Panc1 (cell line): ENCODE measurements around the gene BPGM.

ENCODE experiments used
- POLR2AphosphoS5 ChIP-seq: IDR thresholded peaks from 2 replicates; pipeline ENCODE4 v1.6.1; 2012; ENCODE audit warnings: mild to moderate bottlenecking, low read depth, low read length, moderate library complexity
- SIN3A ChIP-seq: IDR thresholded peaks from 2 replicates; pipeline ENCODE4 v1.6.1; 2012; ENCODE audit warnings: low read depth, mild to moderate bottlenecking, low read length, moderate library complexity, borderline replicate concordance; ENCODE audit not compliant: insufficient read depth
- TF ChIP-seq, protein P1 (sequence below): fragments of 450-650 bp; IDR thresholded peaks from 2 replicates; pipeline ENCODE4 v1.5.1; 2017; ENCODE audit warnings: mild to moderate bottlenecking
- TF ChIP-seq, protein P2 (sequence below), 2 experiments: IDR thresholded peaks; 2 replicates each; pipeline ENCODE4 v1.6.1; 2011 to 2012; ENCODE audit warnings: low read depth in 2 of 2, control low read depth in 1 of 2, low read length in 1 of 2, mild to moderate bottlenecking in 1 of 2, moderate library complexity in 1 of 2; ENCODE audit not compliant: insufficient read depth in 1 of 2

DNA sequence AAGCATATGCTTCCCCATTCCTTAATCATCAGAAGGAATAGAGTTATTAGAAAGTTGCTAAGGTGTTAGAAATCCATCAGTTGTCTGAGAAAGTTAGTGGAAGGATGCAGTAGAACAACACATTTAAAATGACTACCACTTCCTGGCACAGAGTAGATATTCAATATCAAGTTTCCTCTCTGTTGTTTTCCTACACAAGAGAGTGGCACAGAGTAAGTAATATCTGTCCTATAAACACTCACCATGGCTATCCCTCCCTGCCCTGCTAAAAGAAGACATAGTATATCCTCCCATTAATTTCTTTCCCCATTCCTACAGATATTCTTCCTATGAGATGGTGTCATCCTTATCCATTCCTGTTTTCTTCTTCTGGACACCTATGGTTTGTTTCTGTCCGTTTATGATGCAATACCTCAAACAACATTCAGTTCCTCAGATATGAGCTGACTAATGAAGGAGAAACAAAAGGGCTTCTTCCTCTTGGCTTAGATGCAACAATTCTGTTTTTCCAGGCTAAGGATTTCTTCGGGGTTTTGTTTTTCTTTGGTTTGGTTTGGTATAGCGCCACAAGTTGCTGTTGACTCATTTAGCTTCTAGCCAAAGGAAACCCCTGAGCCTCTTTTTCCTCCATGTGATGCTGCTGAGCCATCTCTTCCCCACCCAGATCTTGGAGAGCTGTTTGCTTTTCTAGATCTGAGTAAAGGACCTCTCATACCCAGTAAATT is 32.9 kb upstream of the BPGM start:
- TF ChIP-seq POLR2AphosphoS5 (no peak), SIN3A (no peak)
- TF ChIP-seq, protein P1, sequence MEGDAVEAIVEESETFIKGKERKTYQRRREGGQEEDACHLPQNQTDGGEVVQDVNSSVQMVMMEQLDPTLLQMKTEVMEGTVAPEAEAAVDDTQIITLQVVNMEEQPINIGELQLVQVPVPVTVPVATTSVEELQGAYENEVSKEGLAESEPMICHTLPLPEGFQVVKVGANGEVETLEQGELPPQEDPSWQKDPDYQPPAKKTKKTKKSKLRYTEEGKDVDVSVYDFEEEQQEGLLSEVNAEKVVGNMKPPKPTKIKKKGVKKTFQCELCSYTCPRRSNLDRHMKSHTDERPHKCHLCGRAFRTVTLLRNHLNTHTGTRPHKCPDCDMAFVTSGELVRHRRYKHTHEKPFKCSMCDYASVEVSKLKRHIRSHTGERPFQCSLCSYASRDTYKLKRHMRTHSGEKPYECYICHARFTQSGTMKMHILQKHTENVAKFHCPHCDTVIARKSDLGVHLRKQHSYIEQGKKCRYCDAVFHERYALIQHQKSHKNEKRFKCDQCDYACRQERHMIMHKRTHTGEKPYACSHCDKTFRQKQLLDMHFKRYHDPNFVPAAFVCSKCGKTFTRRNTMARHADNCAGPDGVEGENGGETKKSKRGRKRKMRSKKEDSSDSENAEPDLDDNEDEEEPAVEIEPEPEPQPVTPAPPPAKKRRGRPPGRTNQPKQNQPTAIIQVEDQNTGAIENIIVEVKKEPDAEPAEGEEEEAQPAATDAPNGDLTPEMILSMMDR, result no peak
- TF ChIP-seq, protein P2, sequence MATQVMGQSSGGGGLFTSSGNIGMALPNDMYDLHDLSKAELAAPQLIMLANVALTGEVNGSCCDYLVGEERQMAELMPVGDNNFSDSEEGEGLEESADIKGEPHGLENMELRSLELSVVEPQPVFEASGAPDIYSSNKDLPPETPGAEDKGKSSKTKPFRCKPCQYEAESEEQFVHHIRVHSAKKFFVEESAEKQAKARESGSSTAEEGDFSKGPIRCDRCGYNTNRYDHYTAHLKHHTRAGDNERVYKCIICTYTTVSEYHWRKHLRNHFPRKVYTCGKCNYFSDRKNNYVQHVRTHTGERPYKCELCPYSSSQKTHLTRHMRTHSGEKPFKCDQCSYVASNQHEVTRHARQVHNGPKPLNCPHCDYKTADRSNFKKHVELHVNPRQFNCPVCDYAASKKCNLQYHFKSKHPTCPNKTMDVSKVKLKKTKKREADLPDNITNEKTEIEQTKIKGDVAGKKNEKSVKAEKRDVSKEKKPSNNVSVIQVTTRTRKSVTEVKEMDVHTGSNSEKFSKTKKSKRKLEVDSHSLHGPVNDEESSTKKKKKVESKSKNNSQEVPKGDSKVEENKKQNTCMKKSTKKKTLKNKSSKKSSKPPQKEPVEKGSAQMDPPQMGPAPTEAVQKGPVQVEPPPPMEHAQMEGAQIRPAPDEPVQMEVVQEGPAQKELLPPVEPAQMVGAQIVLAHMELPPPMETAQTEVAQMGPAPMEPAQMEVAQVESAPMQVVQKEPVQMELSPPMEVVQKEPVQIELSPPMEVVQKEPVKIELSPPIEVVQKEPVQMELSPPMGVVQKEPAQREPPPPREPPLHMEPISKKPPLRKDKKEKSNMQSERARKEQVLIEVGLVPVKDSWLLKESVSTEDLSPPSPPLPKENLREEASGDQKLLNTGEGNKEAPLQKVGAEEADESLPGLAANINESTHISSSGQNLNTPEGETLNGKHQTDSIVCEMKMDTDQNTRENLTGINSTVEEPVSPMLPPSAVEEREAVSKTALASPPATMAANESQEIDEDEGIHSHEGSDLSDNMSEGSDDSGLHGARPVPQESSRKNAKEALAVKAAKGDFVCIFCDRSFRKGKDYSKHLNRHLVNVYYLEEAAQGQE (IDR thresholded peaks at IDR 0.05; ENCODE audit: insufficient read depth in 1 of 2, low read depth in 2 of 2, low read length in 1 of 2), result no peak
